Transverse colon (tissue), 3 donors: Measurements from ENCODE around the gene ELK4.

Source experiments
- CTCF ChIP-seq, 5 experiments: fragments of 200-600 bp in 3 of 5; fragments of 450-650 bp in 2 of 5; sonication (generic) in 3 of 5; IDR thresholded peaks; 1 replicate in 2 of 5; 2 replicates in 3 of 5; pipeline ENCODE4 v1.5.1; 2016 to 2017; ENCODE audit warnings: antibody characterized with exemption in 5 of 5, inconsistent platforms in 3 of 5, mild to moderate bottlenecking in 2 of 5, moderate library complexity in 1 of 5
- POLR2A ChIP-seq: fragments of 450-650 bp; IDR thresholded peaks from one replicate; pipeline ENCODE4 v1.6.1; 2016; ENCODE audit warnings: antibody characterized with exemption, mild to moderate bottlenecking, moderate library complexity

GRCh38 chr1:205588636-205589035, 43.2 kb downstream of the ELK4 start:
- peak in 4 of 5 experiments; percentile 14 to 33 (median 22) for TF ChIP-seq CTCF (IDR thresholded peaks at IDR 0.05)
- no peak for TF ChIP-seq POLR2A
